Gastrocnemius medialis (tissue), 4 donors: ENCODE measurements around the gene CNIH3.

ENCODE experiments used
- POLR2A ChIP-seq, 2 donors: fragments of 450-650 bp; IDR thresholded peaks; one replicate each; pipeline ENCODE4 v1.6.1; 2017; ENCODE audit warnings: antibody characterized with exemption in 2 of 2, mild to moderate bottlenecking in 2 of 2, moderate library complexity in 2 of 2
- TF ChIP-seq, protein P1 (sequence below), 5 experiments: fragments of 450-650 bp in 3 of 5; fragments of 200-600 bp in 2 of 5; sonication (generic) in 2 of 5; IDR thresholded peaks in 4 of 5; conservative IDR thresholded peaks in 1 of 5; 1 replicate in 4 of 5; 2 replicates in 1 of 5; pipeline ENCODE4 v1.5.1; 2016 to 2019; ENCODE audit warnings: antibody characterized with exemption in 5 of 5, mild to moderate bottlenecking in 3 of 5, moderate library complexity in 3 of 5

DNA sequence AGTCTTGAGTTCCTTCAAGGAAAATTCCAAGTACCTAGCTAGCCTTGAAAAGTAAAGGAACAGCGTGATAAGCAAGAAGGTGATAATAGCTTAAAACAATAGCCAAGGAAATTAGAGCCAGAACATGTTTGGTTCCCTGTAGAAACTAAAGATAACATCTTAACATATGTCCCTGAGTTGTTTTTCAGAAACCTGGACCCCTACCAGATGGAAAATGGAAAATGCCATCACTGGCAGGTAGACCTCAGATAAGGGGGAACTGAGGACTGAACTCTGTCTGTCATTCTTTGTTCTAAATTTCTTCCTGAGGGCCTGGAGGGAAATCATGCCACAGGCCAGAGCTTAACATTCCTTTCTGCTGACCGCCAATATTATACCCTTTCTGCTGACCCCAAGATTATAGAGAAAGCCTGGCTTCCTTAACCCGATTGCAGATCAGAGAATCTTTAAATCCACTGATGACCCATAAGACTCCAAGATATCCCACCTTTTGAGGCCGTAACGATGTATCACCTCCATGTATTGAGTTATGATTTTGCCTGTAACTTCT is 23.4 kb downstream of the CNIH3 start:
- TF ChIP-seq, protein P1, sequence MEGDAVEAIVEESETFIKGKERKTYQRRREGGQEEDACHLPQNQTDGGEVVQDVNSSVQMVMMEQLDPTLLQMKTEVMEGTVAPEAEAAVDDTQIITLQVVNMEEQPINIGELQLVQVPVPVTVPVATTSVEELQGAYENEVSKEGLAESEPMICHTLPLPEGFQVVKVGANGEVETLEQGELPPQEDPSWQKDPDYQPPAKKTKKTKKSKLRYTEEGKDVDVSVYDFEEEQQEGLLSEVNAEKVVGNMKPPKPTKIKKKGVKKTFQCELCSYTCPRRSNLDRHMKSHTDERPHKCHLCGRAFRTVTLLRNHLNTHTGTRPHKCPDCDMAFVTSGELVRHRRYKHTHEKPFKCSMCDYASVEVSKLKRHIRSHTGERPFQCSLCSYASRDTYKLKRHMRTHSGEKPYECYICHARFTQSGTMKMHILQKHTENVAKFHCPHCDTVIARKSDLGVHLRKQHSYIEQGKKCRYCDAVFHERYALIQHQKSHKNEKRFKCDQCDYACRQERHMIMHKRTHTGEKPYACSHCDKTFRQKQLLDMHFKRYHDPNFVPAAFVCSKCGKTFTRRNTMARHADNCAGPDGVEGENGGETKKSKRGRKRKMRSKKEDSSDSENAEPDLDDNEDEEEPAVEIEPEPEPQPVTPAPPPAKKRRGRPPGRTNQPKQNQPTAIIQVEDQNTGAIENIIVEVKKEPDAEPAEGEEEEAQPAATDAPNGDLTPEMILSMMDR (IDR thresholded peaks at IDR 0.05 in 4 of 5, conservative IDR thresholded peaks at IDR 0.05 in 1 of 5) = no peak
- TF ChIP-seq POLR2A (IDR thresholded peaks at IDR 0.05) = no peak
